Upper lobe of left lung (tissue), 6 donors: Measurements from ENCODE around the gene GID8. TPM values are rescaled to one million over a fixed set of nuclear protein-coding genes. Genes with fewer than 3 reads are reported as not detected.
A peak's percentile ranks its signal among the peaks of the same experiment; 100 is the strongest.

Experiments used
- ATAC-seq, 2 donors: fragments of 200-7000 bp; cut with Tn5 transposase; one replicate each; pipeline ENCODE4 v1.9.1; 2022; ENCODE audit warnings: mild to moderate bottlenecking in 2 of 2, moderate library complexity in 2 of 2; ENCODE audit not compliant: low FRiP score in 2 of 2
- DNase-seq, 2 donors: peaks; one replicate each; pipeline ENCODE4 v3.0.0-alpha.2; 2019 to 2020
- H3K27ac ChIP-seq, 4 donors: fragments of 200-600 bp; sonication (generic); one replicate each; pipeline ENCODE4 v1.5.1; 2016 to 2019
- H3K27me3 ChIP-seq, 4 donors: fragments of 200-600 bp; sonication (generic); one replicate each; pipeline ENCODE4 v1.5.1; 2017 to 2019
- H3K36me3 ChIP-seq, 4 donors: fragments of 200-600 bp; sonication (generic); one replicate each; pipeline ENCODE4 v1.5.1; 2016 to 2019
- H3K4me1 ChIP-seq, 4 donors: fragments of 200-600 bp; sonication (generic); one replicate each; pipeline ENCODE4 v1.5.1; 2018 to 2019
- H3K4me3 ChIP-seq, 4 donors: fragments of 200-600 bp; sonication (generic); one replicate each; pipeline ENCODE4 v1.5.1; 2017 to 2019; ENCODE audit warnings: mild to moderate bottlenecking in 2 of 4, moderate library complexity in 1 of 4
- H3K9me3 ChIP-seq, 4 donors: fragments of 200-600 bp; sonication (generic); one replicate each; pipeline ENCODE4 v1.5.1; 2018 to 2019
- EP300 ChIP-seq, 4 donors: sonication (generic); formaldehyde crosslinking; IDR thresholded peaks; one replicate each; pipeline ENCODE4 v1.5.1; 2017; ENCODE audit warnings: antibody characterized with exemption in 4 of 4, control low read depth in 2 of 4
- POLR2A ChIP-seq, 4 donors: fragments of 450-650 bp; IDR thresholded peaks; one replicate each; pipeline ENCODE4 v1.5.1; 2016 to 2017; ENCODE audit warnings: antibody characterized with exemption in 4 of 4, mild to moderate bottlenecking in 2 of 4
- POLR2AphosphoS5 ChIP-seq, 2 donors: sonication (generic); formaldehyde crosslinking; IDR thresholded peaks; one replicate each; pipeline ENCODE4 v1.5.1; 2017; ENCODE audit warnings: antibody characterized with exemption in 2 of 2
- WGBS, 2 donors: methylation state at CpG; one replicate each; pipeline ENCODE4 v1.1.5; 2017 to 2018; 5-methylcytosine and 5-hydroxymethylcytosine counted together
- total RNA-seq, 6 donors: library from RNA; depleted of rRNA in 4 of 6; stranded (reverse); fragments of >200 nt in 4 of 6; gene quantifications; one replicate each; pipeline versions ENCODE4 v1.1.0 to v1.2.1, GENCODE V29; 2016 to 2021
- TF ChIP-seq, protein P1 (sequence below), 6 experiments: fragments of 450-650 bp in 4 of 6; fragments of 200-600 bp in 2 of 6; sonication (generic) in 2 of 6; IDR thresholded peaks; one replicate each; pipeline ENCODE4 v1.5.1; 2016 to 2019; ENCODE audit warnings: antibody characterized with exemption in 6 of 6
- donor health status: DM: no; HTN: no; CAD: no; lungs with moderate emphysema.
- donor health status: DM: no; HTN: yes; CAD: no; lungs with severe emphysema.

The GID8 gene
- total RNA-seq, 6 donors from 2014 or later = 18.6 to 33.2 (median 26.3) TPM

DNA sequence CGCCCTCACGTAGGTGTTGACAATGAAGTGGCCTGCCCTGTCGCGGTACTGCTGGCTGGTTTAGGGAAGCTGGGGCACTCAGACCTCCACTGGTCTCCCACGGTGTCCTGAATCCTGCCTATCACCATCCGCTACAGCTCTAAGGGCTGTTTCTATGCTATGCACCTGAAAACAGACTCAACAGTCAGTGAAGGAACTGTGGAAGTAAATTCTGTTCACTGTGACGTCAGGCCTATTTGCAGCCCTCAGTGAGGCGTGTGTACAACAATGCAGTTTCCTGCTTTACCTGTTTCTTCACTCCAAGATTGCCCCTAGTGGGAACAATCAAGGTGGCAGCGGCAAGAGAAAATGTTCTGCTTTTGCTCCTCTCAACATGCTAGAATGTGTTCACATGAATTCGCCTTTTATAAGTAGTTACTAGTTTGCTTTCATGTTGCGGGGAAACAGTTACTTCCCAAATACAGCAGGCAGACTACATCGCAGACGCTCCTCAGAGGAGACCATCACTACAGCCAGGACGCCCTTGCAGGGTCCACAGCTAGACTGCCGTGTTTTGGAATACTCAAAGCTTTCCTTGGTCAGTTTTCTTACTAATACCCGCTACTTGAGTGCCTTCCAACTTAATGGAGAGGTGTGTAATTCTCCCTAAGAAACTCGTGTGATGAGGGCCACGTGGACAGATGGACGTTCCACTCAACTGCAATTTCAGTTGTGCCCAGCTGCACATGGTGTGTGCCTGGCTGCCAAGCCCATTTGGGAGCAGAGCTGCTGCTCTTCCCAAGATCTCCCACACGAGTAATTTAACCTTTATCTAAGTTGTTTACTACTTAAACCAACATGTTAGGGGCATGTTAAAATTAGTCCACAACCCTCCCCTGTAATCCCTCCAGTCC, 37.0 kb upstream of the GID8 start:
- no peak for DNase-seq
- Histone ChIP-seq H3K9me3 (no peaks in the 10 kb centered on the region), H3K36me3 (peaks cover 19 to 59% (median 51%) of the 10 kb centered on the region in 4 donors), H3K4me3 (no peak overlapping the region), H3K27ac (peak overlapping the region in 3 of 4 donors; percentile 23 to 54 (median 41)), H3K4me1 (peaks cover 12 to 22% (median 19%) of the 10 kb centered on the region in 4 donors), H3K27me3 (no peaks in the 10 kb centered on the region)
- no peak for TF ChIP-seq EP300 (IDR thresholded peaks at IDR 0.05)
- TF ChIP-seq POLR2AphosphoS5 (IDR thresholded peaks at IDR 0.05) = no peak
- TF ChIP-seq, protein P1, sequence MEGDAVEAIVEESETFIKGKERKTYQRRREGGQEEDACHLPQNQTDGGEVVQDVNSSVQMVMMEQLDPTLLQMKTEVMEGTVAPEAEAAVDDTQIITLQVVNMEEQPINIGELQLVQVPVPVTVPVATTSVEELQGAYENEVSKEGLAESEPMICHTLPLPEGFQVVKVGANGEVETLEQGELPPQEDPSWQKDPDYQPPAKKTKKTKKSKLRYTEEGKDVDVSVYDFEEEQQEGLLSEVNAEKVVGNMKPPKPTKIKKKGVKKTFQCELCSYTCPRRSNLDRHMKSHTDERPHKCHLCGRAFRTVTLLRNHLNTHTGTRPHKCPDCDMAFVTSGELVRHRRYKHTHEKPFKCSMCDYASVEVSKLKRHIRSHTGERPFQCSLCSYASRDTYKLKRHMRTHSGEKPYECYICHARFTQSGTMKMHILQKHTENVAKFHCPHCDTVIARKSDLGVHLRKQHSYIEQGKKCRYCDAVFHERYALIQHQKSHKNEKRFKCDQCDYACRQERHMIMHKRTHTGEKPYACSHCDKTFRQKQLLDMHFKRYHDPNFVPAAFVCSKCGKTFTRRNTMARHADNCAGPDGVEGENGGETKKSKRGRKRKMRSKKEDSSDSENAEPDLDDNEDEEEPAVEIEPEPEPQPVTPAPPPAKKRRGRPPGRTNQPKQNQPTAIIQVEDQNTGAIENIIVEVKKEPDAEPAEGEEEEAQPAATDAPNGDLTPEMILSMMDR (IDR thresholded peaks at IDR 0.05) = peak in 2 of 6 experiments; percentile 13 to 16
- TF ChIP-seq POLR2A (IDR thresholded peaks at IDR 0.05) = peak in 2 of 4 donors; percentile 12 to 19
- WGBS, 2 donors = 54 to 61% methylated on average over 16 to 20 of the region's 20 CpGs
- peak; percentile 12 to 17 for ATAC-seq

DNA sequence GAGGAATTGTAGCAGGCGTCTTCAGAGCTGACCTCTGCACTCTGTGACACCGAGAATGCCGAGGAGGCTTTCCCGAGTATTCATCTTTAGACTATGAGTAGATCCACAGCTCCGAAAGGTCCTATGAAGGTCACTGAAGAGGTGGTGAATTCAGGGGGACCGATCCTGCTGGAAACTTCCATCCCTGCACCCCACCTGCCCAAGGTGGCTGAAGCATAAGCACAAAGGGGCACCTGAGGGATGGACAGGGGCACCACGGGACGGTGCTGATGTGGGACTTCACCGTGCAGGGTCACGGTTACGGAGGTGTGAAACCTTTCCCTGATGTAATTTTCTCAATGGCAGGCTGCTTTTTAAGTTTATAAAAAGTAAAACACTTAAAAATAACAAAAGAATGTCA, 36.1 kb upstream of the GID8 start:
- Histone ChIP-seq H3K9me3 (no peaks in the 10 kb centered on the region), H3K27ac (no peak overlapping the region), H3K4me3 (no peak overlapping the region), H3K36me3 (peaks cover 25 to 62% (median 53%) of the 10 kb centered on the region in 4 donors), H3K4me1 (peaks cover 12 to 22% (median 19%) of the 10 kb centered on the region in 4 donors), H3K27me3 (no peaks in the 10 kb centered on the region)
- DNase-seq = no peak
- WGBS, 2 donors = 94% methylated on average over 11 of the region's 11 CpGs
- no peak for ATAC-seq
- TF ChIP-seq POLR2AphosphoS5 (IDR thresholded peaks at IDR 0.05) = no peak
- no peak for TF ChIP-seq EP300 (IDR thresholded peaks at IDR 0.05)
- no peak for TF ChIP-seq POLR2A (IDR thresholded peaks at IDR 0.05)
- TF ChIP-seq, protein P1 (IDR thresholded peaks at IDR 0.05) = no peak

DNA sequence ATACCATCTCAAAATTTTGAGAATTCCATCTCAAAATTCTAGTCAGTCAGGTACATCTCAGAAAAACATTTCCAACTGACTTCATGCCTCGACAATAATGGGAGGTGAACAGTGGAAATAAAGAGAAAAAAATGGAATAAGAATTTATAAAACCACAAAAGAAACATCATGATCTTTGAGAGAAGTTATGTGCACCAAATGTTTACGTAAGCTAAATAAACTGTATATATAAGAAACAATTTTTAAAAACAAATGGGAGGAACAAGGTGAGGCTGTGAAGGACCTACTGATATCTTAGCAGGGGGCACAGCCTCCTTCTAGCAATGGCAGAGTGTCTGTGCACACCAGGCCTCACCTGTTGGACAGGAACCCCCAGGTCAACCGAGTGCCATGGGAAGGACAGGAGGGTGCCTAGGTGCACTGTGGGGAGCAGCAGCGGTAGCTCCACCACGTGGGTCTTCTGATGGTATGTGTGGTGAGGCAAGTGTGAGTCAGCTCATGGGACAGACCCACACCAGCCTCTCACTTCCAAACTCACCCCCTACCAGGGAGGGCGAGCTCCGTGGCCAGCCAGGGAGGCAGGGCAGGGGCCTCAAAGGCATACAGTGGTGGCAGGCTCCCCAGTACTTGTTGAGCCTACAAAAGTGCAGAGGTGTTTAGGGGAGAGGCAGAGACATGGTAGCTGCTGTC, 34.9 kb upstream of the GID8 start:
- H3K27ac ChIP-seq = no peak overlapping the region
- WGBS, 2 donors = 75 to 77% methylated on average over 5 to 7 of the region's 7 CpGs
- H3K36me3 ChIP-seq = peaks cover 29 to 74% (median 64%) of the 10 kb centered on the region in 4 donors
- no peak overlapping the region for H3K4me3 ChIP-seq
- no peak for TF ChIP-seq EP300 (IDR thresholded peaks at IDR 0.05)
- TF ChIP-seq POLR2AphosphoS5 (IDR thresholded peaks at IDR 0.05) = no peak
- TF ChIP-seq, protein P1 (IDR thresholded peaks at IDR 0.05) = no peak
- TF ChIP-seq POLR2A (IDR thresholded peaks at IDR 0.05) = no peak
- DNase-seq = no peak
- H3K9me3 ChIP-seq = no peaks in the 10 kb centered on the region
- peaks cover 12 to 22% (median 19%) of the 10 kb centered on the region in 4 donors for H3K4me1 ChIP-seq
- no peaks in the 10 kb centered on the region for H3K27me3 ChIP-seq
- ATAC-seq = no peak

DNA sequence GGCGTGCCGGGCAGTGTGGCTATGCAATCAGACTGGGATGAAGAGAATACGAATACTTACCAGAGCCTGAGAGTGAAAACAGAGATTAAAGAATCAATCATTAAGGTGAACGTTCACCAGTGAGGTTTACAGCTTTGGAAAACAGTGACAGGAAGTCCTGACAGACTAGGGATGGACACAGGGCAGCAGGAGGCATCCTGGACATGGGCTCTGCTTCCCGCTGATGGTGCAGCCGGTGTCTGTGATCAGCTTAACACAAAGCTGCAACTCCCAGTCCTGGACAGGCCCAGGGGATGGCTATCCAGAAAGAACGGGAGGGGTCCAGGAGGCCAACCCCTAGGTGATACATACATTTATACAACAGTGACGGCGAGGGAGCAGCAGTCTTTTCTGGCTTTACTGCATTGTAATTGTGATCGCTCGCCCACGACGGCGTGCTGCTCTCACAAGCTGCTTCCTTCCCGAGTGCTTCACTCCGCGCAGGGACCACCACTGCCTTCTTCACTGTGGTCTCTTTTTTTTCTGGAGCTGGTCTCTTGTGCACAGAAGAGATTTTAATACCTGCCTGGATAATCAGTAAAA, 32.3 kb upstream of the GID8 start:
- TF ChIP-seq, protein P1 (IDR thresholded peaks at IDR 0.05) = no peak
- TF ChIP-seq POLR2AphosphoS5 (IDR thresholded peaks at IDR 0.05) = no peak
- no peak for TF ChIP-seq EP300 (IDR thresholded peaks at IDR 0.05)
- no peak for TF ChIP-seq POLR2A (IDR thresholded peaks at IDR 0.05)
- H3K27ac ChIP-seq = no peak overlapping the region
- ATAC-seq = no peak
- no peaks in the 10 kb centered on the region for H3K27me3 ChIP-seq
- DNase-seq = no peak
- peaks cover 48 to 99% (median 89%) of the 10 kb centered on the region in 4 donors for H3K36me3 ChIP-seq
- no peak overlapping the region for H3K4me3 ChIP-seq
- H3K4me1 ChIP-seq = peaks cover 1 to 8% (median 2%) of the 10 kb centered on the region in 4 donors
- H3K9me3 ChIP-seq = no peaks in the 10 kb centered on the region
- WGBS, 2 donors = 94% methylated on average over 17 of the region's 17 CpGs
